Large intestine (tissue), 12 donors: ENCODE data around the gene ARMC2. TPM values are rescaled to one million over a fixed set of nuclear protein-coding genes. Genes with fewer than 3 reads are reported as not detected.

Experiments used
- DNase-seq, 2 donors: peaks; one replicate each; pipeline versions ENCODE4 v3.0.0 to v3.0.0-alpha.2; 2013
- H3K27ac ChIP-seq: one replicate; pipeline ENCODE4 v1.5.1; 2013; ENCODE audit warnings: low read length
- H3K27me3 ChIP-seq: 2 replicates; pipeline ENCODE4 v1.6.1; 2013; ENCODE audit warnings: low read length; ENCODE audit not compliant: control insufficient read depth, insufficient read depth
- H3K36me3 ChIP-seq: 2 replicates; pipeline ENCODE4 v1.6.1; 2013; ENCODE audit warnings: low read length; ENCODE audit not compliant: control insufficient read depth, insufficient read depth
- H3K4me1 ChIP-seq: one replicate; pipeline ENCODE4 v1.6.1; 2013; ENCODE audit warnings: low read length; ENCODE audit not compliant: control insufficient read depth, insufficient read depth
- H3K4me3 ChIP-seq: one replicate; pipeline ENCODE4 v1.5.1; 2013; ENCODE audit warnings: low read length
- H3K9me3 ChIP-seq: one replicate; pipeline ENCODE4 v1.6.1; 2013; ENCODE audit warnings: mild to moderate bottlenecking, low read depth, low read length, moderate library complexity; ENCODE audit not compliant: control insufficient read depth
- WGBS: methylation state at CpG from one replicate; pipeline ENCODE4 v1.1.5; 2013; ENCODE audit warnings: low lambda C conversion rate; ENCODE audit not compliant: insufficient coverage; 5-methylcytosine and 5-hydroxymethylcytosine counted together
- long read RNA-seq, 11 donors: transcript quantifications; one replicate each; lab custom pipeline, GENCODE V29; 2026
- polyA plus RNA-seq: library from polyadenylated mRNA; unstranded; fragments of 120-200 nt; gene quantifications from one replicate; pipeline ENCODE4 v1.2.1, GENCODE V29; 2013

The ARMC2 gene
- polyA plus RNA-seq: 4.7 TPM
- long read RNA-seq, donor 1: 0 reads
- long read RNA-seq, donor 2: 0 reads
- long read RNA-seq, donor 3, partial matches to known transcripts: 12 of 12 reads
- long read RNA-seq, donor 3, other reads (novel, unspliced or antisense): 0 of 12 reads
- long read RNA-seq, donor 4: 0 reads
- long read RNA-seq, donor 5: 0 reads
- long read RNA-seq, donor 6: 0 reads
- long read RNA-seq, donor 7: 0 reads
- long read RNA-seq, donor 8: 0 reads
- long read RNA-seq, donor 9: 0 reads
- long read RNA-seq, donor 10: 0 reads
- long read RNA-seq, donor 11: 0 reads

DNA sequence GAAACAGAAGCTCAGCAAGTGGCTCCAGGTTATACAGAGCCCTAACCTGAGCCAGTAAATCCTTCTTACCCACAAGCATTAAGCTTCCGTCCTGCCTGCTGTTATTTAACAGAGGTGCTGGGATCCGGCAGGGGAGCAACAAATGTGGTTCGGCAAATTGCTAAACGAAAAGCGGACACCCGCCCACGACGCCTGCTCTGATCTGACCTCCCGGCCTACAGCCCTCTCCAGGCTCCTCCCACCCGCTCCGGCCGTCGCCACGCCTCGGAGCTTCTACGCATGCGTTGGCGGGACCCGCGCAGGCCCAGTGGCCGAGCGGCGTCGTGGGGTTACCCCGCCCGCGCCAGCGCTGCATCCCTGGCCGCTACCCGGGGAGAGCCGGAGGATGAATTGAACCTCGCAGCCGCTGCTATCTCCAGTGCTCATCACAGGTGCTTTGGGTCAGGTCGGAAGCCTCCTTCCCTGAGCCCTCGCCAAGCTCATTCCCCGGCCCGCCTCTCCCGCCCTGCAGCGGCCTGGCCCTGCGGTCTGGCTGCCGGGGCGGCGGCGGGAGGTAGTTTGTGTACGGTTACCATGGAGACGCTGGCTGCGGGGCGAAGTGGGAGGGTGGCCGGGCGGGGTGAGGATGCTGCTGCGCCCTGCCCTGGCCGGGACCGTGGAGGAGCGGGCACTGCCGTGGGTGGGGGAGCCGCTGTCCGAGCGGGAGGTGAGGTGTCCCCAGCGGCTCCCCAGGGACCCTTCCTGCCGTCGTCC is at the start of gene ARMC2:
TSS of gene ARMC2 (plus strand) at position 307 of the 753 bp plus-strand sequence. CDS start 5,846 bp downstream, outside the sequence.
- peak; percentile 90 to 93 for DNase-seq
- no peaks in the 10 kb centered on the region for H3K27me3 ChIP-seq
- no peaks in the 10 kb centered on the region for H3K36me3 ChIP-seq
- H3K4me1 ChIP-seq: peaks cover 19% of the 10 kb centered on the region
- H3K27ac ChIP-seq: peak within 1 kb of the TSS; percentile 67
- WGBS: no CpG with 5 or more reads among the region's 61 CpGs
- no peaks in the 10 kb centered on the region for H3K9me3 ChIP-seq
- peak within 1 kb of the TSS; percentile 86 for H3K4me3 ChIP-seq

DNA sequence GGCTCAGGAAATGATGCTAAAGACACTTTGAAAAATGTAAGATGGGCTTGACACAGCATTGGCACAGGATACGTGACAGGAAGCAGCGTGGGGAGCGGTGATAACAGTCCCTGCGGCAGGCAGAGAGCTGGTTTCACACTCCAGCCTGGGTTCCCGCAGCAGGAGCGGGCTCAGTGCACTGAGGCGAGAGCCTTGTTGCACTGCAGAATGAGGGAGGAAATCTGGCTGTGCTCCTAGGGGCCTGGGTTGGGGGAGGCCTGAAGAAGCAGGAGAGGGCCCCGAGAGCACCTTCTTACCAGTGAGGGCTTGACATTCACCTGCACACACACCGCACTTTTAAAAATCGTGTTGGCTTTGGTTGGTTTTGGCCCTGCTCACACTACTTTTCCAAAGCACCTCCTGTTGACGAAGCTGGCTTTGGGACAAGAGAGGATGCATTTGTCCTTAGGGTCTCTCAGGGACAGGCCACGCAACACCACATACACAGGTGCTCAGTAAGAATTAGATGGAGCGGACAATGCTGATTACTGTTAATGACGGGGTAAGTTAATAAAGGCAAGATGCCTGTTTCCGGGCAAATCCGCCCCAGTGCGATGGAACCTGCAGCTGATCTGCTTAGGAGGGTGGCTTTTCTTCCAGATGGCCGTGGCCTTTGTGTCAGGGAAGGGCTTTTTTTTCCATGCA is 49.4 kb upstream of the ARMC2 start:
- Histone ChIP-seq H3K4me1 (peaks cover 24% of the 10 kb centered on the region), H3K27ac (no peak overlapping the region), H3K27me3 (no peaks in the 10 kb centered on the region), H3K9me3 (no peaks in the 10 kb centered on the region), H3K4me3 (no peak overlapping the region), H3K36me3 (no peaks in the 10 kb centered on the region)
- no CpG with 5 or more reads among the region's 18 CpGs for WGBS
- DNase-seq: peak in 1 of 2 donors; percentile 22

DNA sequence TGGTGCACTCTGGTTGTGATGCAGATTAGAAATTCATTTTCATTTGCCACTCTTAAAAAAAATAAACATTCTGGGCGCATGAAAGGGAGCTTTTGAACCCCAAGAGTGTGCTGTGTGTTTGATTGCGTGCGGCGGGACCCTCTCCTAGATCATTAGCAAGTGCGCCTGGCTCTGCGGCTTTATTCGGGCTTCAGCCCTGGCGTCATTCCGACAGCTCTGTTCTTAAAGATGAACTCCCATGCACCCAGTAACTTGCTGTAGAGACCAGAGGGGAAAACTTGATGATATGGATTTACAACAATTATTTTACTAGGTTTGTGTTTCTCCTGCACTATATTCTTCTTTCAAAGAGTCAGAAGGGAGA is 48.9 kb upstream of the ARMC2 start:
- peaks cover 21% of the 10 kb centered on the region for H3K4me1 ChIP-seq
- no peaks in the 10 kb centered on the region for H3K36me3 ChIP-seq
- no peaks in the 10 kb centered on the region for H3K9me3 ChIP-seq
- no peaks in the 10 kb centered on the region for H3K27me3 ChIP-seq
- H3K4me3 ChIP-seq: no peak overlapping the region
- no peak for DNase-seq
- whole genome bisulfite sequencing: no CpG with 5 or more reads among the region's 9 CpGs
- H3K27ac ChIP-seq: no peak overlapping the region

DNA sequence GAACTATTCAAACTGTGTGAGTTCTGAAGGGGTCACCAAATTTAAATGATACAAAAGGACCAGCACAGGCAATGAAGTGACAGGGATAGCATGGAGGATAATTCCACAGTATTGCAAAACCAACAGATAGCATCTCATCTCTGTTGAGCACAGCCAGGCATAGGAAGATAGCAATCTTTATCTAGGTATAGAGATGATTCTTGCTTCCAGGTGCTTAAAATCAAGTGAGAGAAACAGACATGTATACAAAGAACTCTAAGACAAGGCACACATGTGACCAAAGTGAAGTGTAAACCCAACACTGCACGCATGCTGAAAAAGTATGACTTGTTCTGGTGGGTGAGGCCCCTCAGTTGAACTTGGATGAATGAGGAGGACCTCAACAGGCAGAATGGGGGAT is 48.4 kb upstream of the ARMC2 start:
- no peaks in the 10 kb centered on the region for H3K9me3 ChIP-seq
- H3K27me3 ChIP-seq: no peaks in the 10 kb centered on the region
- H3K36me3 ChIP-seq: no peaks in the 10 kb centered on the region
- no peak overlapping the region for H3K4me3 ChIP-seq
- H3K4me1 ChIP-seq: peaks cover 17% of the 10 kb centered on the region
- DNase-seq: no peak
- no peak overlapping the region for H3K27ac ChIP-seq
- 100% methylated on average over 1 of the region's 1 CpG for WGBS

GRCh38 chr6:108800427-108800864 is 47.8 kb upstream of the ARMC2 start:
- H3K4me3 ChIP-seq: no peak overlapping the region

GRCh38 chr6:108801366-108801765 is 46.9 kb upstream of the ARMC2 start:
- Histone ChIP-seq H3K27ac (no peak overlapping the region), H3K4me1 (peaks cover 9% of the 10 kb centered on the region), H3K36me3 (no peaks in the 10 kb centered on the region), H3K9me3 (no peaks in the 10 kb centered on the region), H3K4me3 (no peak overlapping the region), H3K27me3 (no peaks in the 10 kb centered on the region)
- WGBS: no CpG with 5 or more reads among the region's 2 CpGs
- DNase-seq: no peak

More at GRCh38 chr6:108800427-108800864, 47.8 kb upstream of the ARMC2 start:
- H3K27me3 ChIP-seq: no peaks in the 10 kb centered on the region
- H3K9me3 ChIP-seq: no peaks in the 10 kb centered on the region
- H3K4me1 ChIP-seq: peaks cover 10% of the 10 kb centered on the region
- H3K27ac ChIP-seq: no peak overlapping the region
- WGBS: no CpG with 5 or more reads among the region's 6 CpGs
- H3K36me3 ChIP-seq: no peaks in the 10 kb centered on the region
- DNase-seq: no peak

GRCh38 chr6:108803982-108804490 is 44.2 kb upstream of the ARMC2 start:
- H3K36me3 ChIP-seq: no peaks in the 10 kb centered on the region
- no peak overlapping the region for H3K27ac ChIP-seq
- H3K4me3 ChIP-seq: no peak overlapping the region
- WGBS: 93% methylated on average over 5 of the region's 6 CpGs
- H3K9me3 ChIP-seq: no peaks in the 10 kb centered on the region
- DNase-seq: no peak
- no peaks in the 10 kb centered on the region for H3K27me3 ChIP-seq
- H3K4me1 ChIP-seq: no peaks in the 10 kb centered on the region

DNA sequence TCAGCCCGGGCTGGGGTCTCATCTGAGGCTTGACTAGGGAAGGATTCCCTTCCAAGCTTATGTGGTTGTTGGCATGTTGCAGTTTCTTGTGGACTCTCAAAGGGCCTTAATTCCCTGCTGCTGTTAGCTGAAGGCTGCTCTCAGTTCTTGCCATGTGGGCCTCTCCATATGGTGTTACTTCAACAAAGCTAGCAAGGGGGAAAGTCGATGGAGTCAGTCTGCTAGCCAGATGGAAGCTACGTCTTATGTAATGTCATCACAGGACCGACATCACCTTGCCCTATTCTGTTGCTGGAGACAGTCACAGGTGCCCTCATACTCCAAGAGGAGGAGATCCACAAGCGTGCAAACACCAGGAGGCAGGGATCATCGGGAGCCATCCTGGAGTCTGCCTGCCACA is 43.3 kb upstream of the ARMC2 start:
- Histone ChIP-seq H3K36me3 (no peaks in the 10 kb centered on the region), H3K4me1 (no peaks in the 10 kb centered on the region), H3K27ac (no peak overlapping the region), H3K9me3 (no peaks in the 10 kb centered on the region), H3K27me3 (no peaks in the 10 kb centered on the region), H3K4me3 (no peak overlapping the region)
- 100% methylated on average over 2 of the region's 6 CpGs for WGBS
- DNase-seq: no peak

GRCh38 chr6:108805611-108806167 is 42.5 kb upstream of the ARMC2 start:
- no peaks in the 10 kb centered on the region for H3K27me3 ChIP-seq
- H3K4me3 ChIP-seq: no peak overlapping the region
- no peaks in the 10 kb centered on the region for H3K36me3 ChIP-seq
- 50% methylated on average over 1 of the region's 5 CpGs for WGBS
- no peaks in the 10 kb centered on the region for H3K9me3 ChIP-seq
- H3K4me1 ChIP-seq: no peaks in the 10 kb centered on the region
- no peak for DNase-seq
- H3K27ac ChIP-seq: no peak overlapping the region

GRCh38 chr6:108806171-108806570 is 42.1 kb upstream of the ARMC2 start:
- DNase-seq: no peak
- no peaks in the 10 kb centered on the region for H3K27me3 ChIP-seq
- no peak overlapping the region for H3K4me3 ChIP-seq
- H3K36me3 ChIP-seq: no peaks in the 10 kb centered on the region
- no peaks in the 10 kb centered on the region for H3K9me3 ChIP-seq
- H3K27ac ChIP-seq: no peak overlapping the region
- no peaks in the 10 kb centered on the region for H3K4me1 ChIP-seq
- WGBS: no CpG with 5 or more reads among the region's 3 CpGs
